ENCODE results near the gene TCEA3.

TCEA3 gene

GRCh38 chr1:23331713-23332112 is 92.8 kb downstream of the TCEA3 start:
- no peak for DNase-seq (ENCODE audit: low spot score)

More at GRCh38 chr1:23331713-23332112, 92.8 kb downstream of the TCEA3 start:
- no peak for TF ChIP-seq CTCF (IDR thresholded peaks at IDR 0.05; ENCODE audit: extremely low read depth, missing control alignments)

Measured in GM20000 (cell line).